Neural progenitor cell (in vitro differentiated cells): ENCODE results near the gene TREM2.

Experiments used
- CTCF ChIP-seq: fragments of 200-600 bp; sonication (generic); IDR thresholded peaks from 2 replicates; pipeline ENCODE4 v1.5.1; 2017; ENCODE audit warnings: antibody characterized with exemption, mild to moderate bottlenecking
- EZH2phosphoT487 ChIP-seq: fragments of 200-600 bp; sonication (generic); IDR thresholded peaks from 2 replicates; pipeline ENCODE4 v1.6.1; 2017; ENCODE audit warnings: antibody characterized with exemption

GRCh38 chr6:41187924-41188886 is 25.3 kb upstream of the TREM2 start:
- TF ChIP-seq CTCF = no peak
- no peak for TF ChIP-seq EZH2phosphoT487
